Measurements from ENCODE around the gene BTNL9. TPM values are rescaled to one million over a fixed set of nuclear protein-coding genes. Genes with fewer than 3 reads are reported as not detected.

BTNL9 gene
- total RNA-seq, 4 donors from 2014 or later: 14.5 to 28.6 (median 20.1) TPM

- H3K27me3 ChIP-seq: peaks cover 39 to 42% (median 41%) of the 10 kb centered on the region in 3 donors
- no peak for ATAC-seq
- in situ Hi-C loops (cut with MboI; ENCODE audit: low sequenced_read_pairs in 4 of 4): no loop called here
These were observed 20.9 kb downstream of the BTNL9 start for GRCh38 chr5:181060924-181061323.

GRCh38 chr5:181061645-181062044, 21.6 kb downstream of the BTNL9 start:
- H3K9me3 ChIP-seq: no peaks in the 10 kb centered on the region
- no peaks in the 10 kb centered on the region for H3K4me1 ChIP-seq
- in situ Hi-C loops (cut with MboI; ENCODE audit: low sequenced_read_pairs in 4 of 4): no loop called here
- ATAC-seq (no peak), DNase-seq (no peak)
- intact Hi-C loops (cut with DNase I; ENCODE audit: low total_unique reads): no loop called here
- H3K4me3 ChIP-seq: no peak overlapping the region
- H3K27ac ChIP-seq: no peak overlapping the region
- peaks cover 35 to 39% (median 38%) of the 10 kb centered on the region in 3 donors for H3K27me3 ChIP-seq
- H3K36me3 ChIP-seq: no peaks in the 10 kb centered on the region
- no peak for TF ChIP-seq POLR2A (IDR thresholded peaks at IDR 0.05)
- TF ChIP-seq, protein P1, sequence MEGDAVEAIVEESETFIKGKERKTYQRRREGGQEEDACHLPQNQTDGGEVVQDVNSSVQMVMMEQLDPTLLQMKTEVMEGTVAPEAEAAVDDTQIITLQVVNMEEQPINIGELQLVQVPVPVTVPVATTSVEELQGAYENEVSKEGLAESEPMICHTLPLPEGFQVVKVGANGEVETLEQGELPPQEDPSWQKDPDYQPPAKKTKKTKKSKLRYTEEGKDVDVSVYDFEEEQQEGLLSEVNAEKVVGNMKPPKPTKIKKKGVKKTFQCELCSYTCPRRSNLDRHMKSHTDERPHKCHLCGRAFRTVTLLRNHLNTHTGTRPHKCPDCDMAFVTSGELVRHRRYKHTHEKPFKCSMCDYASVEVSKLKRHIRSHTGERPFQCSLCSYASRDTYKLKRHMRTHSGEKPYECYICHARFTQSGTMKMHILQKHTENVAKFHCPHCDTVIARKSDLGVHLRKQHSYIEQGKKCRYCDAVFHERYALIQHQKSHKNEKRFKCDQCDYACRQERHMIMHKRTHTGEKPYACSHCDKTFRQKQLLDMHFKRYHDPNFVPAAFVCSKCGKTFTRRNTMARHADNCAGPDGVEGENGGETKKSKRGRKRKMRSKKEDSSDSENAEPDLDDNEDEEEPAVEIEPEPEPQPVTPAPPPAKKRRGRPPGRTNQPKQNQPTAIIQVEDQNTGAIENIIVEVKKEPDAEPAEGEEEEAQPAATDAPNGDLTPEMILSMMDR (IDR thresholded peaks at IDR 0.05 in 4 of 5, conservative IDR thresholded peaks at IDR 0.05 in 1 of 5): no peak

More at GRCh38 chr5:181060924-181061323, 20.9 kb downstream of the BTNL9 start:
- TF ChIP-seq, protein P1 (IDR thresholded peaks at IDR 0.05 in 4 of 5, conservative IDR thresholded peaks at IDR 0.05 in 1 of 5): no peak
- TF ChIP-seq POLR2A (IDR thresholded peaks at IDR 0.05): no peak
- H3K9me3 ChIP-seq: no peaks in the 10 kb centered on the region
- no peaks in the 10 kb centered on the region for H3K36me3 ChIP-seq
- intact Hi-C loops (cut with DNase I; ENCODE audit: low total_unique reads): no loop called here
- H3K4me3 ChIP-seq: no peak overlapping the region
- DNase-seq: no peak
- no peak overlapping the region for H3K27ac ChIP-seq
- no peaks in the 10 kb centered on the region for H3K4me1 ChIP-seq

DNA sequence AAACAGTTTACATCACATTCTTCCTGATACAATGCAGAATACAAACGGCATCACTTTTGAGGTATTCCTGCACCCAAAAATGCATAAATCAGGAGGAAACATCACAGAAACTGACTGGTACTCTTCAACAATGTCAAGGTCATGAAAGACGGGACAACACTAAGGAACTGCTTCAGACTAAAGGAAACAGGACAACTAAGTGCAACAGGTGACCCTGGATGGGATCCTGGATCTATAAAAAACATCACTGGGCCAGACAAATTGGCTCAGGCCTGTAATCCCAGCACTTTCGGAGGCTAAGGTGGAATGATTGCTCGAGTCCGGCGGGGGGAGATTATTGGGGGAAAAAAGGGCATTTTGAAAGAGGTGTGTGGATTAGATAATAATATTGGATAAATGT, 22.6 kb downstream of the BTNL9 start:
- Histone ChIP-seq H3K27me3 (peaks cover 35 to 40% (median 37%) of the 10 kb centered on the region in 3 donors), H3K4me3 (no peak overlapping the region), H3K9me3 (no peaks in the 10 kb centered on the region), H3K4me1 (no peaks in the 10 kb centered on the region), H3K36me3 (no peaks in the 10 kb centered on the region), H3K27ac (no peak overlapping the region)
- no peak for DNase-seq
- no peak for TF ChIP-seq POLR2A (IDR thresholded peaks at IDR 0.05)
- TF ChIP-seq, protein P1 (IDR thresholded peaks at IDR 0.05 in 4 of 5, conservative IDR thresholded peaks at IDR 0.05 in 1 of 5): no peak
- intact Hi-C loops (cut with DNase I; ENCODE audit: low total_unique reads) (no loop called here), in situ Hi-C loops (cut with MboI; ENCODE audit: low sequenced_read_pairs in 4 of 4) (no loop called here)
- ATAC-seq: no peak

GRCh38 chr5:181063514-181063913, 23.4 kb downstream of the BTNL9 start:
- in situ Hi-C loops (cut with MboI; ENCODE audit: low sequenced_read_pairs in 4 of 4) (no loop called here), intact Hi-C loops (cut with DNase I; ENCODE audit: low total_unique reads) (no loop called here)
- TF ChIP-seq, protein P1 (IDR thresholded peaks at IDR 0.05 in 4 of 5, conservative IDR thresholded peaks at IDR 0.05 in 1 of 5): no peak
- no peak for TF ChIP-seq POLR2A (IDR thresholded peaks at IDR 0.05)
- H3K27me3 ChIP-seq: peaks cover 26 to 38% (median 31%) of the 10 kb centered on the region in 3 donors
- ATAC-seq (no peak), DNase-seq (no peak)
- no peak overlapping the region for H3K27ac ChIP-seq
- H3K4me1 ChIP-seq: no peaks in the 10 kb centered on the region
- H3K4me3 ChIP-seq: no peak overlapping the region
- H3K9me3 ChIP-seq: no peaks in the 10 kb centered on the region
- H3K36me3 ChIP-seq: no peaks in the 10 kb centered on the region

GRCh38 chr5:181064987-181065386, 24.9 kb downstream of the BTNL9 start:
- intact Hi-C loops (cut with DNase I; ENCODE audit: low total_unique reads): no loop called here
- H3K27me3 ChIP-seq: peaks cover 15 to 39% (median 22%) of the 10 kb centered on the region in 3 donors
- in situ Hi-C loops (cut with MboI; ENCODE audit: low sequenced_read_pairs in 4 of 4): no loop called here

More at GRCh38 chr5:181064987-181065386, 24.9 kb downstream of the BTNL9 start:
- no peak for TF ChIP-seq POLR2A (IDR thresholded peaks at IDR 0.05)
- TF ChIP-seq, protein P1 (IDR thresholded peaks at IDR 0.05 in 4 of 5, conservative IDR thresholded peaks at IDR 0.05 in 1 of 5): no peak
- H3K4me1 ChIP-seq: no peaks in the 10 kb centered on the region
- no peaks in the 10 kb centered on the region for H3K9me3 ChIP-seq
- DNase-seq (no peak), ATAC-seq (no peak)
- no peaks in the 10 kb centered on the region for H3K36me3 ChIP-seq
- H3K4me3 ChIP-seq: no peak overlapping the region
- no peak overlapping the region for H3K27ac ChIP-seq
